PC-9 (cell line): ENCODE results near the gene TP53I11. TPM values are rescaled to one million over a fixed set of nuclear protein-coding genes. Genes with fewer than 3 reads are reported as not detected.

ENCODE experiments used
- BruUV-seq: library from RNA; stranded (reverse); fragments of 400-500 nt; replicated peaks from 2 replicates; lab custom pipeline; 2021; lab: Mats Ljungman, UMichigan
- CTCF ChIA-PET: fragments of 300-600 bp; sonication (Branson Sonifier 250); formaldehyde crosslinking; loops from one replicate; lab custom pipeline; 2022; ENCODE audit warnings: antibody characterized with exemption; lab: Charles Lee
- POLR2A ChIA-PET: fragments of 300-600 bp; sonication (Branson Sonifier 250); formaldehyde crosslinking; loops from one replicate; lab custom pipeline; 2022; ENCODE audit warnings: antibody characterized with exemption; ENCODE audit not compliant: unreplicated experiment; lab: Charles Lee
- DNase-seq, 2 experiments: peaks; one replicate each; pipeline versions ENCODE4 v3.0.0 to v3.0.0-alpha.2; 2015 to 2022; ENCODE audit warnings: mixed read lengths in 1 of 2
- H2AFZ ChIP-seq: fragments of 200-600 bp; sonication (generic); 2 replicates; pipeline ENCODE4 v1.8.1; 2017; ENCODE audit warnings: antibody characterized with exemption
- H3F3A ChIP-seq: fragments of 200-600 bp; sonication (generic); 2 replicates; pipeline ENCODE4 v1.8.1; 2017; ENCODE audit warnings: antibody characterized with exemption, mild to moderate bottlenecking, low read depth; ENCODE audit not compliant: insufficient read depth
- H3K27ac ChIP-seq: fragments of 200-600 bp; sonication (generic); 2 replicates; pipeline ENCODE4 v1.6.1; 2016; ENCODE audit warnings: mixed run types
- H3K27me3 ChIP-seq: fragments of 200-600 bp; sonication (generic); 2 replicates; pipeline ENCODE4 v1.6.1; 2016; ENCODE audit warnings: low read depth, mixed run types; ENCODE audit not compliant: insufficient read depth
- H3K36me3 ChIP-seq: fragments of 200-600 bp; sonication (generic); 2 replicates; pipeline ENCODE4 v1.6.1; 2016; ENCODE audit warnings: low read depth, mixed run types
- H3K4me1 ChIP-seq: fragments of 200-600 bp; sonication (generic); replicated peaks from 2 replicates; pipeline ENCODE4 v1.6.1; 2016; ENCODE audit warnings: mixed run types; ENCODE audit not compliant: insufficient read depth
- H3K4me2 ChIP-seq: fragments of 200-600 bp; sonication (generic); 2 replicates; pipeline ENCODE4 v1.6.1; 2017; ENCODE audit warnings: mixed run types
- H3K4me3 ChIP-seq: fragments of 200-600 bp; sonication (generic); 2 replicates; pipeline ENCODE4 v1.6.1; 2016; ENCODE audit warnings: mixed run types
- H3K79me2 ChIP-seq: fragments of 200-600 bp; sonication (generic); 2 replicates; pipeline ENCODE4 v1.6.1; 2017; ENCODE audit warnings: low read depth, mixed run types
- H3K9me2 ChIP-seq: fragments of 200-600 bp; sonication (generic); 2 replicates; pipeline ENCODE4 v1.8.1; 2017; ENCODE audit warnings: mild to moderate bottlenecking; ENCODE audit not compliant: insufficient read depth
- H3K9me3 ChIP-seq: fragments of 200-600 bp; sonication (generic); 2 replicates; pipeline ENCODE4 v1.8.1; 2016; ENCODE audit warnings: low read depth; ENCODE audit not compliant: insufficient read depth
- H4K20me1 ChIP-seq: fragments of 200-600 bp; sonication (generic); 2 replicates; pipeline ENCODE4 v1.8.1; 2017; ENCODE audit not compliant: insufficient read depth
- CTCF ChIP-seq: fragments of 200-600 bp; sonication (generic); conservative IDR thresholded peaks from 2 replicates; pipeline ENCODE4 v1.6.1; 2017; ENCODE audit warnings: mixed run types, antibody characterized with exemption, mild to moderate bottlenecking, moderate library complexity
- EZH2 ChIP-seq: fragments of 200-600 bp; sonication (generic); IDR thresholded peaks from 2 replicates; pipeline ENCODE4 v1.8.0; 2017; ENCODE audit warnings: antibody characterized with exemption, low read depth
- intact Hi-C: fragments of 100-400 bp; cut with micrococcal nuclease; formaldehyde crosslinking; loops from one replicate; pipeline ENCODE4 v1.10.0; 2022; ENCODE audit not compliant: unreplicated experiment
- total RNA-seq: library from RNA; stranded (reverse); gene quantifications from 2 replicates; pipeline ENCODE4 v1.2.3, GENCODE V29; 2021

TP53I11 gene
- total RNA-seq, 1 experiment from 2014 or later, result 0.46 TPM

GRCh38 chr11:44886790-44887140 lies 63.9 kb downstream of the TP53I11 start:
- no peak overlapping the region for H3K27ac ChIP-seq
- H3K36me3 ChIP-seq, result no peaks in the 10 kb centered on the region
- H3K4me1 ChIP-seq, result no peaks in the 10 kb centered on the region
- H3K4me2 ChIP-seq, result no peak overlapping the region
- no peaks in the 10 kb centered on the region for H3F3A ChIP-seq
- no peak overlapping the region for H2AFZ ChIP-seq
- peaks cover 80% of the 10 kb centered on the region for H3K27me3 ChIP-seq
- H4K20me1 ChIP-seq, result no peaks in the 10 kb centered on the region
- no peaks in the 10 kb centered on the region for H3K9me3 ChIP-seq
- H3K79me2 ChIP-seq, result no peaks in the 10 kb centered on the region
- CTCF ChIA-PET, result no interaction called here
- H3K4me3 ChIP-seq, result no peak overlapping the region
- BruUV-seq, result no TSS peak
- H3K9me2 ChIP-seq, result no peaks in the 10 kb centered on the region
- no peak for DNase-seq
- POLR2A ChIA-PET, result no interaction called here
- TF ChIP-seq CTCF (no peak), EZH2 (no peak)
- intact Hi-C loops, result no loop called here

GRCh38 chr11:44885919-44886789 lies 64.5 kb downstream of the TP53I11 start:
- CTCF ChIA-PET, result no interaction called here
- Histone ChIP-seq H3F3A (no peaks in the 10 kb centered on the region), H3K4me1 (no peaks in the 10 kb centered on the region), H3K9me2 (no peaks in the 10 kb centered on the region), H3K9me3 (no peaks in the 10 kb centered on the region), H3K79me2 (no peaks in the 10 kb centered on the region), H4K20me1 (no peaks in the 10 kb centered on the region), H3K4me3 (no peak overlapping the region), H2AFZ (no peak overlapping the region), H3K27me3 (peaks cover 83% of the 10 kb centered on the region), H3K27ac (no peak overlapping the region), H3K4me2 (no peak overlapping the region), H3K36me3 (no peaks in the 10 kb centered on the region)
- intact Hi-C loops, result no loop called here
- BruUV-seq, result no TSS peak
- TF ChIP-seq CTCF (no peak), EZH2 (no peak)
- POLR2A ChIA-PET, result no interaction called here
- no peak for DNase-seq

- no peaks in the 10 kb centered on the region for H3F3A ChIP-seq
- H3K4me3 ChIP-seq, result no peak overlapping the region
- no peak for TF ChIP-seq EZH2
- no peak for TF ChIP-seq CTCF
- ChIA-PET POLR2A (no interaction called here), CTCF (no interaction called here)
- no peaks in the 10 kb centered on the region for H3K9me3 ChIP-seq
- H3K4me1 ChIP-seq, result no peaks in the 10 kb centered on the region
- intact Hi-C loops, result no loop called here
- no peak overlapping the region for H2AFZ ChIP-seq
- H3K27me3 ChIP-seq, result peaks cover 86% of the 10 kb centered on the region
- H3K4me2 ChIP-seq, result no peak overlapping the region
- BruUV-seq, result no TSS peak
- H3K79me2 ChIP-seq, result no peaks in the 10 kb centered on the region
- H3K9me2 ChIP-seq, result no peaks in the 10 kb centered on the region
- H3K36me3 ChIP-seq, result no peaks in the 10 kb centered on the region
- DNase-seq, result no peak
- no peaks in the 10 kb centered on the region for H4K20me1 ChIP-seq
- H3K27ac ChIP-seq, result no peak overlapping the region
These were observed 65.4 kb downstream of the TP53I11 start for GRCh38 chr11:44885065-44885810.
